ENCODE results near the gene RASGRF1.

DNA sequence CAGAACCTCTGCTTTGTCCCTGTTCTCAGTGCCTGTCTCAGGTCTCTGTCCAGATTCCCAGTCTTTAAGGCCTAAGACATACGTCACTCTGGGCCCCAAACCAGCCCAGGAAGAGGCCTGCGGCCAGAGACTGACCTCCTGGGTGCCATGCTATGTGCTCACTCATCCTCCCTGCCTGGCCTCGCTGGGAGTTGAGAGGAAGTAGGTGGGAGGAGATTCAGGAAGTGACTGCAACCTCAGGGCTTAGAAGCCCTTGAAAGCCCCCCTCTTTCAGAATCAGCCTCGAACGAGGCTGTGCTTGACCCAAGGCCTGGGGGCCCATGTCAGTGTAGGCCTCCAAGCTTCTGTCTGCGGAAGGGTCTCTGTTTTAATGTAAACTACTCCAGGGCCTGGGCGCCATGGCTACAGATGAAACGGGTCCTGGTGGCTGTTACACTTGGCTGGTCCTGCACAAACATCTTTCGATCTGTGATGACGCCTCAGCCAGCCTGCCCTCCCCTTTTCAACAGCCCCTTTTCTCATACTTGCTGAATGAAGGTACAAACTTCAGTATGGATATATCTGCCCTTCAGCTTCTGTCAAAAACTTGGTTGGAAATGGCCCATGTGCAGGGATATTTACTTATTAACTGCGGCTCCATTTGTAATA, 11.7 kb downstream of the RASGRF1 start:
- TF ChIP-seq, protein P1, sequence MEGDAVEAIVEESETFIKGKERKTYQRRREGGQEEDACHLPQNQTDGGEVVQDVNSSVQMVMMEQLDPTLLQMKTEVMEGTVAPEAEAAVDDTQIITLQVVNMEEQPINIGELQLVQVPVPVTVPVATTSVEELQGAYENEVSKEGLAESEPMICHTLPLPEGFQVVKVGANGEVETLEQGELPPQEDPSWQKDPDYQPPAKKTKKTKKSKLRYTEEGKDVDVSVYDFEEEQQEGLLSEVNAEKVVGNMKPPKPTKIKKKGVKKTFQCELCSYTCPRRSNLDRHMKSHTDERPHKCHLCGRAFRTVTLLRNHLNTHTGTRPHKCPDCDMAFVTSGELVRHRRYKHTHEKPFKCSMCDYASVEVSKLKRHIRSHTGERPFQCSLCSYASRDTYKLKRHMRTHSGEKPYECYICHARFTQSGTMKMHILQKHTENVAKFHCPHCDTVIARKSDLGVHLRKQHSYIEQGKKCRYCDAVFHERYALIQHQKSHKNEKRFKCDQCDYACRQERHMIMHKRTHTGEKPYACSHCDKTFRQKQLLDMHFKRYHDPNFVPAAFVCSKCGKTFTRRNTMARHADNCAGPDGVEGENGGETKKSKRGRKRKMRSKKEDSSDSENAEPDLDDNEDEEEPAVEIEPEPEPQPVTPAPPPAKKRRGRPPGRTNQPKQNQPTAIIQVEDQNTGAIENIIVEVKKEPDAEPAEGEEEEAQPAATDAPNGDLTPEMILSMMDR (conservative IDR thresholded peaks at IDR 0.05), result no peak
- no peak for TF ChIP-seq ZFX (IDR thresholded peaks at IDR 0.05)

Measured in C4-2B (cell line).